H9 (cell line): ENCODE data around the gene PCDHB9. TPM values are rescaled to one million over a fixed set of nuclear protein-coding genes. Genes with fewer than 3 reads are reported as not detected.
"Not testable (repeated sequence)": the region's sequence is repeated elsewhere in the genome, so short reads cannot be mapped to it uniquely, and the experiment has no call there.

Source experiments
- DNase-seq: peaks from one replicate; pipeline ENCODE4 v3.0.0-alpha.2; 2017
- H2AFZ ChIP-seq: one replicate; pipeline ENCODE4 v1.6.1; 2013; ENCODE audit warnings: mild to moderate bottlenecking, low read length, control low read depth, moderate library complexity
- H2AK5ac ChIP-seq: 2 replicates; pipeline ENCODE4 v1.6.1; 2013; ENCODE audit warnings: low read length, control low read depth, mixed read lengths; ENCODE audit not compliant: insufficient read length
- H2BK120ac ChIP-seq: one replicate; pipeline ENCODE4 v1.6.1; 2013; ENCODE audit warnings: low read depth, mild to moderate bottlenecking, low read length, control low read depth, inconsistent platforms; ENCODE audit not compliant: poor library complexity, severe bottlenecking
- H2BK12ac ChIP-seq: 2 replicates; pipeline ENCODE4 v1.6.1; 2013; ENCODE audit warnings: low read length, control low read depth, mixed read lengths, low read depth; ENCODE audit not compliant: insufficient read length
- H2BK15ac ChIP-seq: 2 replicates; pipeline ENCODE4 v1.6.1; 2013; ENCODE audit warnings: low read depth, low read length, control low read depth
- H2BK20ac ChIP-seq: one replicate; pipeline ENCODE4 v1.6.1; 2013; ENCODE audit warnings: low read depth, mild to moderate bottlenecking, low read length, control low read depth, inconsistent platforms; ENCODE audit not compliant: poor library complexity, severe bottlenecking
- H2BK5ac ChIP-seq: 2 replicates; pipeline ENCODE4 v1.6.1; 2013; ENCODE audit warnings: low read length, control low read depth, mixed read lengths; ENCODE audit not compliant: insufficient read length
- H3K14ac ChIP-seq: 2 replicates; pipeline ENCODE4 v1.6.1; 2013; ENCODE audit warnings: low read length, control low read depth; ENCODE audit not compliant: insufficient read depth
- H3K18ac ChIP-seq: 2 replicates; pipeline ENCODE4 v1.6.1; 2013; ENCODE audit warnings: low read depth, mild to moderate bottlenecking, mixed read lengths, low read length, control low read depth; ENCODE audit not compliant: insufficient read length
- H3K23ac ChIP-seq: 2 replicates; pipeline ENCODE4 v1.6.1; 2013; ENCODE audit warnings: low read length, control low read depth, mixed read lengths, low read depth; ENCODE audit not compliant: insufficient read length
- H3K23me2 ChIP-seq: 2 replicates; pipeline ENCODE4 v1.6.1; 2013; ENCODE audit warnings: low read depth, mild to moderate bottlenecking, mixed read lengths, low read length, control low read depth; ENCODE audit not compliant: insufficient read length, poor library complexity, severe bottlenecking
- H3K27ac ChIP-seq: 2 replicates; pipeline ENCODE4 v1.5.1; 2013; ENCODE audit warnings: low read length, control low read depth, mixed read lengths, low read depth; ENCODE audit not compliant: insufficient read length
- H3K27me3 ChIP-seq: 2 replicates; pipeline ENCODE4 v1.6.1; 2013; ENCODE audit warnings: low read length, control low read depth, inconsistent platforms; ENCODE audit not compliant: insufficient read depth
- H3K4ac ChIP-seq: 2 replicates; pipeline ENCODE4 v1.6.1; 2013; ENCODE audit warnings: low read depth, mild to moderate bottlenecking, control low read depth, inconsistent platforms, low read length, moderate library complexity
- H3K4me1 ChIP-seq: 2 replicates; pipeline ENCODE4 v1.6.1; 2013; ENCODE audit warnings: low read length, control low read depth, inconsistent platforms; ENCODE audit not compliant: insufficient read depth
- H3K4me2 ChIP-seq: 2 replicates; pipeline ENCODE4 v1.6.1; 2013; ENCODE audit warnings: low read length, control low read depth, mixed read lengths; ENCODE audit not compliant: insufficient read length, insufficient read depth
- H3K56ac ChIP-seq: 2 replicates; pipeline ENCODE4 v1.6.1; 2013; ENCODE audit warnings: low read depth, mild to moderate bottlenecking, mixed read lengths, low read length, control low read depth; ENCODE audit not compliant: insufficient read length
- H3K79me1 ChIP-seq: 2 replicates; pipeline ENCODE4 v1.6.1; 2013; ENCODE audit warnings: low read depth, mild to moderate bottlenecking, moderate library complexity, low read length, control low read depth, inconsistent platforms; ENCODE audit not compliant: insufficient read depth, poor library complexity, severe bottlenecking
- H3K79me2 ChIP-seq: 2 replicates; pipeline ENCODE4 v1.6.1; 2013; ENCODE audit warnings: low read length, control low read depth, inconsistent platforms; ENCODE audit not compliant: insufficient read depth
- H3K9ac ChIP-seq: 2 replicates; pipeline ENCODE4 v1.6.1; 2013; ENCODE audit warnings: low read length, control low read depth, mixed read lengths; ENCODE audit not compliant: insufficient read length; ENCODE audit errors: extremely low read depth
- H3K9me3 ChIP-seq: one replicate; pipeline ENCODE4 v1.6.1; 2013; ENCODE audit warnings: low read depth, low read length, inconsistent platforms; ENCODE audit not compliant: control insufficient read depth
- H3T11ph ChIP-seq: one replicate; pipeline ENCODE4 v1.6.1; 2013; ENCODE audit warnings: mild to moderate bottlenecking, low read length, control low read depth, inconsistent platforms
- H4K20me1 ChIP-seq: one replicate; pipeline ENCODE4 v1.6.1; 2013; ENCODE audit not compliant: control insufficient read depth, insufficient read length, insufficient read depth
- H4K5ac ChIP-seq: 2 replicates; pipeline ENCODE4 v1.6.1; 2013; ENCODE audit warnings: low read depth, mild to moderate bottlenecking, mixed read lengths, low read length, control low read depth; ENCODE audit not compliant: insufficient read length
- H4K8ac ChIP-seq: replicated peaks from 2 replicates; pipeline ENCODE4 v1.6.1; 2013; ENCODE audit warnings: low read length, control low read depth, mixed read lengths, low read depth; ENCODE audit not compliant: insufficient read length
- H4K91ac ChIP-seq: 2 replicates; pipeline ENCODE4 v1.6.1; 2013; ENCODE audit warnings: low read depth, mild to moderate bottlenecking, moderate library complexity, mixed read lengths, low read length, control low read depth; ENCODE audit not compliant: insufficient read length
- H3K27ac Mint-ChIP-seq, 3 experiments: 2 replicates in 2 of 3; 3 replicates in 1 of 3; pipeline ENCODE4 v1.8.0; 2020 to 2021; ENCODE audit warnings: mixed read lengths in 3 of 3, mild to moderate bottlenecking in 1 of 3, moderate library complexity in 1 of 3
- H3K27me3 Mint-ChIP-seq: 2 replicates; pipeline ENCODE4 v1.8.0; 2021; ENCODE audit warnings: low read depth, mild to moderate bottlenecking, moderate library complexity, mixed read lengths
- H3K36me3 Mint-ChIP-seq, 3 experiments: 2 replicates in 2 of 3; 3 replicates in 1 of 3; pipeline ENCODE4 v1.8.0; 2020 to 2021; ENCODE audit warnings: low read depth in 3 of 3, mixed read lengths in 3 of 3; ENCODE audit not compliant: insufficient read depth in 1 of 3
- H3K4me1 Mint-ChIP-seq, 2 experiments: 2 replicates each; pipeline ENCODE4 v1.8.0; 2020; ENCODE audit warnings: mixed read lengths in 2 of 2
- H3K4me3 Mint-ChIP-seq, 2 experiments: 2 replicates in 1 of 2; 3 replicates in 1 of 2; pipeline ENCODE4 v1.8.0; 2020 to 2021; ENCODE audit warnings: mild to moderate bottlenecking in 2 of 2, mixed read lengths in 2 of 2, moderate library complexity in 1 of 2
- H3K9me3 Mint-ChIP-seq, 2 experiments: 2 replicates in 1 of 2; 3 replicates in 1 of 2; pipeline ENCODE4 v1.8.0; 2020; ENCODE audit warnings: mild to moderate bottlenecking in 2 of 2, mixed read lengths in 2 of 2, moderate library complexity in 1 of 2
- WGBS: extraction: QIAGEN DNeasy Blood & Tissue Kit; methylation state at CpG from one replicate; pipeline ENCODE4 v1.1.7; 2013; ENCODE audit warnings: missing lambda C conversion rate, low lambda C conversion rate, mixed read lengths; ENCODE audit not compliant: insufficient read length; ENCODE audit errors: extremely low coverage; 5-methylcytosine and 5-hydroxymethylcytosine counted together
- total RNA-seq: library from RNA; stranded (reverse); gene quantifications from 2 replicates; pipeline ENCODE4 v1.2.1, GENCODE V29; 2021

The PCDHB9 gene
- total RNA-seq, 1 experiment from 2014 or later = 2.6 TPM

- H3K23me2 ChIP-seq, H2AK5ac ChIP-seq, H3K79me2 ChIP-seq, H3K27ac ChIP-seq, H2AFZ ChIP-seq, H3K9me3 ChIP-seq, H2BK12ac ChIP-seq, H3K23ac ChIP-seq, H4K5ac ChIP-seq, H4K91ac ChIP-seq, H3K27ac Mint-ChIP-seq, H3K4me2 ChIP-seq, H3K79me1 ChIP-seq, H3T11ph ChIP-seq, H3K27me3 ChIP-seq, H2BK15ac ChIP-seq, H2BK5ac ChIP-seq, H4K8ac ChIP-seq, H3K4me1 ChIP-seq, H3K18ac ChIP-seq, H3K56ac ChIP-seq, H3K14ac ChIP-seq, H3K4ac ChIP-seq, H3K4me3 Mint-ChIP-seq, DNase-seq, H2BK20ac ChIP-seq, H2BK120ac ChIP-seq, H3K9ac ChIP-seq, H4K20me1 ChIP-seq: not testable (repeated sequence)
- H3K36me3 Mint-ChIP-seq = peaks cover 11 to 23% (median 16%) of the 10 kb centered on the region in 3 experiments
- no CpG with 5 or more reads among the region's 27 CpGs for WGBS
- peaks cover 25 to 31% of the 10 kb centered on the region in 2 experiments for H3K9me3 Mint-ChIP-seq
- peaks cover 16% of the 10 kb centered on the region for H3K27me3 Mint-ChIP-seq
- H3K4me1 Mint-ChIP-seq = peaks cover 4 to 14% of the 10 kb centered on the region in 2 experiments; a peak in 3 of 4 replicates
These were observed 23.9 kb downstream of the PCDHB9 start for GRCh38 chr5:141210849-141211248.
